Measurements from ENCODE around the gene GNB5. TPM values are rescaled to one million over a fixed set of nuclear protein-coding genes. Genes with fewer than 3 reads are reported as not detected.

Gene GNB5
- total RNA-seq, 1 donor from 2014 or later: 22.3 TPM

GRCh38 chr15:52080706-52081392, 110.3 kb downstream of the GNB5 start:
- H3K9me3 Mint-ChIP-seq: no peaks in the 10 kb centered on the region
- no peak overlapping the region for H3K27ac Mint-ChIP-seq
- H3K4me1 Mint-ChIP-seq: no peaks in the 10 kb centered on the region
- TF ChIP-seq CTCF (IDR thresholded peaks at IDR 0.05; ENCODE audit: unreplicated experiment): no peak
- DNase-seq (ENCODE audit: low spot score in 2 of 2, unreplicated experiment in 2 of 2): no peak
- H3K36me3 Mint-ChIP-seq: no peaks in the 10 kb centered on the region
- no peak overlapping the region for H3K4me3 Mint-ChIP-seq
- H3K27me3 Mint-ChIP-seq (ENCODE audit: low read depth): peaks cover 4% of the 10 kb centered on the region

- H3K4me1 Mint-ChIP-seq: no peaks in the 10 kb centered on the region
- no peak for TF ChIP-seq CTCF (IDR thresholded peaks at IDR 0.05; ENCODE audit: unreplicated experiment)
- no peak overlapping the region for H3K27ac Mint-ChIP-seq
- H3K36me3 Mint-ChIP-seq: no peaks in the 10 kb centered on the region
- no peak for DNase-seq (ENCODE audit: low spot score in 2 of 2, unreplicated experiment in 2 of 2)
- peaks cover 4% of the 10 kb centered on the region for H3K27me3 Mint-ChIP-seq (ENCODE audit: low read depth)
- no peaks in the 10 kb centered on the region for H3K9me3 Mint-ChIP-seq
- no peak overlapping the region for H3K4me3 Mint-ChIP-seq
These were observed 111.2 kb downstream of the GNB5 start for GRCh38 chr15:52080031-52080430.

GRCh38 chr15:52078876-52079700, 112.1 kb downstream of the GNB5 start:
- no peak overlapping the region for H3K4me3 Mint-ChIP-seq
- peak; percentile 61 to 78 for DNase-seq (ENCODE audit: low spot score in 2 of 2, unreplicated experiment in 2 of 2)

GRCh38 chr15:52078197-52078875, 112.9 kb downstream of the GNB5 start:
- Mint-ChIP-seq H3K4me3 (no peak overlapping the region), H3K27ac (no peak overlapping the region), H3K9me3 (no peaks in the 10 kb centered on the region), H3K27me3 (ENCODE audit: low read depth) (peaks cover 4% of the 10 kb centered on the region), H3K36me3 (no peaks in the 10 kb centered on the region), H3K4me1 (no peaks in the 10 kb centered on the region)
- no peak for TF ChIP-seq CTCF (IDR thresholded peaks at IDR 0.05; ENCODE audit: unreplicated experiment)
- no peak for DNase-seq (ENCODE audit: low spot score in 2 of 2, unreplicated experiment in 2 of 2)

More at GRCh38 chr15:52078876-52079700, 112.1 kb downstream of the GNB5 start:
- peak; percentile 71 for TF ChIP-seq CTCF (IDR thresholded peaks at IDR 0.05; ENCODE audit: unreplicated experiment)
- no peaks in the 10 kb centered on the region for H3K36me3 Mint-ChIP-seq
- H3K27me3 Mint-ChIP-seq (ENCODE audit: low read depth): peaks cover 4% of the 10 kb centered on the region
- no peaks in the 10 kb centered on the region for H3K4me1 Mint-ChIP-seq
- no peak overlapping the region for H3K27ac Mint-ChIP-seq
- no peaks in the 10 kb centered on the region for H3K9me3 Mint-ChIP-seq

- no peak for TF ChIP-seq CTCF (IDR thresholded peaks at IDR 0.05; ENCODE audit: unreplicated experiment)
- Mint-ChIP-seq H3K27me3 (ENCODE audit: low read depth) (no peaks in the 10 kb centered on the region), H3K4me3 (no peak overlapping the region), H3K4me1 (no peaks in the 10 kb centered on the region), H3K36me3 (no peaks in the 10 kb centered on the region), H3K9me3 (no peaks in the 10 kb centered on the region), H3K27ac (no peak overlapping the region)
- no peak for DNase-seq (ENCODE audit: low spot score in 2 of 2, unreplicated experiment in 2 of 2)
These were observed 114.1 kb downstream of the GNB5 start for GRCh38 chr15:52076889-52077781.
